Lower leg skin (tissue), 3 donors: Measurements from ENCODE around the gene UGT1A4.

Experiments used
- CTCF ChIP-seq, 3 donors: fragments of 450-650 bp; IDR thresholded peaks; one replicate each; pipeline ENCODE4 v1.5.1; 2016; ENCODE audit warnings: antibody characterized with exemption in 3 of 3, mild to moderate bottlenecking in 3 of 3, moderate library complexity in 2 of 3
- POLR2A ChIP-seq, 2 donors: fragments of 450-650 bp; IDR thresholded peaks; one replicate each; pipeline ENCODE4 v1.6.1; 2016 to 2017; ENCODE audit warnings: antibody characterized with exemption in 2 of 2, mild to moderate bottlenecking in 1 of 2, moderate library complexity in 1 of 2

- no peak for TF ChIP-seq CTCF (IDR thresholded peaks at IDR 0.05)
- no peak for TF ChIP-seq POLR2A (IDR thresholded peaks at IDR 0.05)
Measured at GRCh38 chr2:233692648-233693047, 25.9 kb upstream of the UGT1A4 start, which contains the start of gene UGT1A6.
